Suppressor macrophage treated with lipopolysaccharide for 1 hour (primary cell): ENCODE data around the gene DNMT3A.

Experiments used
- DNase-seq, 3 donors: peaks; one replicate each; pipeline ENCODE4 v3.0.0-alpha.2; 2020 to 2022

DNMT3A gene

DNA sequence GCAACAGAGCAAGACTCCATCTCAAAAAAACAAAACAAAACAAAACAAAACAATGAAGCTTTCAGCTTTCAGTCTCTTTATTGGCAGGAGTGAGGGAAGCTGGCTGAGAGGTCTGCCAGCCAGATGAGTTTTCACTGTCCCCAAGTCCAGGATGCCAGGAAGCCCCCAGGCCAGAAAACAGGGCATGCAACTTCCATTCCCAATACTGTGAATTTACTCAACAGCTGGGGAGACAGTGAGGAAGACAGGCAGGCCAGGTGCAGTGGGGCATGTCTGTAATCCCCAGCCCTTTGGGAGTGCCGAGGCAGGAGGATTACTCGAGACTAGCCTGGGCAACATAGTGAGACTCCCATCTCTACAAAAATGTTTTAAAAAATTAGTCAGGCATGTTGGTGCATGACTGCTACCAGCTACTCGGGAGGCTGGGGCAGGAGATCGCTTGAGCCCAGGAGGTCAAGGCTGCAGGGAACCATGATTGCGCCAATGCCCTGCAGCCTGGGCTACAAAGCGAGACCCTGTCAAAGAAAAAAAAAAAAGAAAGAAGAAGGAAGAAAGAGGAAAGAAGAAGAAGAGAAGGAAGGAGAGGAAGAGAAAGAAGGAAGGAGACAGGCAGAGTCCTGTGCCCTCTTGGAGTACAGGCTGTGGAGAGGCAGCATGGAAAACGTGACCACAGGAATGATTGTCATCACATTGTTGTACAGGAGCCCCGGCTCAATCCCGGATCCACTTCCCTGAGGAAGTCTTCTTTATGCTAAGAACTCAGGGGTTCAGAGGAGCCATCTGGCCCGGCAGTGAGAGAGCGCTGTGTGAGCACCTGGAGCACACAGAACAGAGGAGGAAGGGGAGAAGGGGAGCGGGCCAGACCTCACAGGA lies 144.2 kb downstream of the DNMT3A start:
- DNase-seq, result no peak

DNA sequence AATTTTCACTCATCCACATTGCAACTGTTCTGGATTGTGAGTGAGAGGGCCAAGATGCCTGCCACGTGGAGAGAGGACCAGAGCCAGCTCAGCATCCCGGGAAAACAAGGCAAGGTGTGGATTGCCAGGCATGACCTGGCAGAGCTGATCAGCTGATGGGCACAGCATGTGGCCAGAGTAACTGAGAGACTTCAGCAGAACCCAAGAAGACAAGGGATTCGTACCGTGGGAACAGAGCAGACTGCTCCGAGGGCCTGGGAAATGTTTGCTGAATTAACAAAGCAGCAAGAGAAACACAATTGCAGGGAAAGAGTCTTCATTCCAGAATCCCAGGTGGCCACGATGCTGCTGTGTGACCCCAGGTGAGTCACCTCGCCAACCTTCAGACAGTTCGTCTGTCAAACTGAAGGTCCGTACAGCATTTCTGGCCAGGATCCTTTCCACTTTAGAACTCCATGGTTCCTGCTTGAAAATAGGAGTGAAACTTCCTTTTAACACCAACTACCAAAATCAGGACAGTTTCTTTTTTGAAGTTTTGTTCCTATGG lies 147.1 kb downstream of the DNMT3A start:
- DNase-seq, result no peak

DNA sequence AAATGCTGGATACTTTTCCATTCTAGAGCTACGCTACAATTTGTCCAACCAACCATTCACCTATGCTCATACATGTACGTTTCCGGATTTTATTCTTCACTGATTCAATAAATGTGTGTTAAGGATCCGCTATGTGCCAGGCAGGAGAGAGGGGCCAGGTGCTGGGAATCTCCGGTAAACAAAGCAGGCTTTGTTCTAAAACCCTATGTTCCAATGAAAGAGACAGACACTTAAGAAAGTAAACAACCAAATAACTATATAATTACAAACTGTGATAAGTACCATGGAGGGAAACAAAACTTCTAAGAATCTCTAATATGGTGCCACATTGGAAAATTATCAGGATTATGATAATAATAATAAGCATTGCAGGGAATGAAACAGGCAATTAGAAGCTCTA lies 151.2 kb downstream of the DNMT3A start:
- DNase-seq, result no peak

DNA sequence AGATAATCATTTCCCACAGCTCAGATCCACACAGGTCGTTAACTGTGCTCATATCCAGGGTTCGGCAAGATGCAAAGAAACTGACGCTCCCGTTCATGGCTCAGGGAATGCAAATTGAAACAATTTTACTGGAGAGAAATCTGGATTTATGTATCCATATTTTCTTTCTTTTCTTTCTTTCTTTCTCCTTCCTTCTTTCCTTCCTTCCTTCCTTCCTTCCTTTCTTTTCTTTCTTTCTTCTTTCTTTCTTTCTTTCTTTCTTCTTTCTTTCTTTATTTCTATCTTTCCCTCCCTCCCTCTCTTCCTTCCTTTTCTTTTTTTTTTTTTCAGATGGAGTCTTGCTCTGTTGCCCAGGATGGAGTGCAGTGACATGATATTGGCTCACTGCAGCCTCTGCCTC lies 153.3 kb downstream of the DNMT3A start:
- DNase-seq, result no peak

DNA sequence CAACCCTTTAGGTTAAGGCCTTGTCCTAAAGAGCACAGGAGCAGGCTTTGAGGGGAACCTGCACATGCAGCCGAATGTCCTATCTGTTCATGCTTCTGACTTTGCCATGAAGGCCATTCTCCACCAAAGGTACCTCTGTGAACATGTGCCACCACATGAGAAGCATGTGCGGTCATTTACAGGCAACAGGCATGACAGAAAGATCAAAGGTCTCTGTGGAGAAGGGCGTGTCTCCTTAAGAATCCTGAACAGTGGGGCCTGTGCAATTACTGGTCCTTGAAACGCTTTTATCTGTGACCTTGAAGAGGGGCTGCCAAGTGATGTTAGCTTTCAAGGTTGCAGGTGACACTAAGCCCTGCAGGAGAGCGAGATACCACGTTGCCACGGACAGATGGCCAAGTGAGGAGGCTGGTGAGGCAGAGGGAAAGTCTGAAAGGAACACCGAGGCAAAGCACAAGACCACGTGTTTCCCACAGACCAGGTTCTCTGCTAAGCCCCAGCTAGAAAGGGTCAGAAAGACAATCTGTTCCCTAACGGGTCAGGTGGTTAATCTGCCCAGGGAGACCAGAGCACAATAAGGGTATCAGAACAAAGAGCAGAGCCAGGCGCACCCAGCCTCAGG lies 153.9 kb downstream of the DNMT3A start:
- no peak for DNase-seq

DNA sequence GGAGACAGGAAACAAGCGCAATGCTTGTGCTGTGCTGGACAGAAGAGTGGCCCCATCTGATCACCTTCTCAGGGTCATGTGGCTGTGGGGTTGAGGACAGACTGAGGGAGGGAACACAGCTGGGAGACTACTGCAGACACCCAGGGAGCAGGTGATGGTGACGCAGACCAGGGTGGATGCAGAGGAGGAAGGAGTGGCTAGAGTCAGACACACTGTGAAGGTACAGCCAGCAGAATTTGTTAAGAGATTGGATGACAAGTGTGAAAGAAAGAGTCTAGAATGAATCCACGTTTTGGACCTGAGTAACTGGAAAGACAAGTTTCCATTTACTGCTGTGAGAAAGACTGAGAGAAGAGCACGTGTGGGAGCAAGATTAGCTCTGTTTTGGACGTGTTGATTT lies 157.5 kb downstream of the DNMT3A start:
- no peak for DNase-seq

DNA sequence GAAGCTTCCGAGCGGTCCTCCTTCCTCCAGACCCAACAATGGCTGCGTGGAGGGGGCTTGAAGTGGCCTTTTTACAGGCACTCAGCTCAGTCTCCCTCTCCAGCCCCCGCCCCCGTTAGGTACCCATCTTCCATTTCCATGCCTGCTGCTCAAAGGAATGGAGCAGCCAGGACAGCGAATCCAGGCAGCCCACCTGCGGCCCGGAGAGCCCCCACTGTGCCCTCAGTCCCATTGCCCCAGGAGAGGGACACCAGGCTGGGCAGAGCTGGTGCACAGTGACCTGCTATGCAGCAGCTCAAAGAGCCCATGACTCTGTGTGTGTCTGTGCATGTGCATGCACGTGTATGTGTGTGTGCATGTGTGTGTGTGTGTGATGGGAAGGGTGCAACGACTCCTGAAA lies 162.7 kb downstream of the DNMT3A start:
- no peak for DNase-seq
